GM12878 (cell line): ENCODE data around the gene HTATIP2.

Experiments
- CREB1 ChIP-seq: IDR thresholded peaks from 2 replicates; pipeline ENCODE4 v1.6.1; 2012; ENCODE audit warnings: low read depth, mild to moderate bottlenecking, inconsistent platforms
- GABPA ChIP-seq: IDR thresholded peaks from 2 replicates; pipeline ENCODE4 v1.6.1; 2014; ENCODE audit warnings: antibody characterized with exemption, low read depth, mild to moderate bottlenecking, inconsistent platforms
- IKZF1 ChIP-seq: fragments of 450-650 bp; conservative IDR thresholded peaks from 2 replicates; pipeline ENCODE4 v1.6.1; 2017; ENCODE audit warnings: antibody characterized with exemption, mild to moderate bottlenecking
- ZNF274 ChIP-seq: IDR thresholded peaks from one replicate; pipeline ENCODE4 v1.8.0; 2011; ENCODE audit not compliant: insufficient read length, insufficient read depth
- TF ChIP-seq, protein P1 (sequence below): IDR thresholded peaks from 2 replicates; pipeline ENCODE4 v1.6.1; 2012; ENCODE audit warnings: mild to moderate bottlenecking, low read depth, low read length
- TF ChIP-seq, protein P2 (sequence below), 3 experiments: IDR thresholded peaks in 2 of 3; conservative IDR thresholded peaks in 1 of 3; 2 replicates each; pipeline ENCODE4 v1.5.1; 2011; ENCODE audit warnings: low read depth in 3 of 3, low read length in 3 of 3, mild to moderate bottlenecking in 3 of 3, control low read depth in 2 of 3, moderate library complexity in 2 of 3, inconsistent platforms in 1 of 3, mixed read lengths in 1 of 3; ENCODE audit not compliant: control insufficient read depth in 2 of 3, insufficient read depth in 1 of 3; ENCODE audit errors: extremely low read depth in 1 of 3

GRCh38 chr11:20397281-20397680 lies 33.8 kb downstream of the HTATIP2 start:
- TF ChIP-seq ZNF274 (no peak), GABPA (no peak), IKZF1 (no peak), CREB1 (no peak)
- TF ChIP-seq, protein P1, sequence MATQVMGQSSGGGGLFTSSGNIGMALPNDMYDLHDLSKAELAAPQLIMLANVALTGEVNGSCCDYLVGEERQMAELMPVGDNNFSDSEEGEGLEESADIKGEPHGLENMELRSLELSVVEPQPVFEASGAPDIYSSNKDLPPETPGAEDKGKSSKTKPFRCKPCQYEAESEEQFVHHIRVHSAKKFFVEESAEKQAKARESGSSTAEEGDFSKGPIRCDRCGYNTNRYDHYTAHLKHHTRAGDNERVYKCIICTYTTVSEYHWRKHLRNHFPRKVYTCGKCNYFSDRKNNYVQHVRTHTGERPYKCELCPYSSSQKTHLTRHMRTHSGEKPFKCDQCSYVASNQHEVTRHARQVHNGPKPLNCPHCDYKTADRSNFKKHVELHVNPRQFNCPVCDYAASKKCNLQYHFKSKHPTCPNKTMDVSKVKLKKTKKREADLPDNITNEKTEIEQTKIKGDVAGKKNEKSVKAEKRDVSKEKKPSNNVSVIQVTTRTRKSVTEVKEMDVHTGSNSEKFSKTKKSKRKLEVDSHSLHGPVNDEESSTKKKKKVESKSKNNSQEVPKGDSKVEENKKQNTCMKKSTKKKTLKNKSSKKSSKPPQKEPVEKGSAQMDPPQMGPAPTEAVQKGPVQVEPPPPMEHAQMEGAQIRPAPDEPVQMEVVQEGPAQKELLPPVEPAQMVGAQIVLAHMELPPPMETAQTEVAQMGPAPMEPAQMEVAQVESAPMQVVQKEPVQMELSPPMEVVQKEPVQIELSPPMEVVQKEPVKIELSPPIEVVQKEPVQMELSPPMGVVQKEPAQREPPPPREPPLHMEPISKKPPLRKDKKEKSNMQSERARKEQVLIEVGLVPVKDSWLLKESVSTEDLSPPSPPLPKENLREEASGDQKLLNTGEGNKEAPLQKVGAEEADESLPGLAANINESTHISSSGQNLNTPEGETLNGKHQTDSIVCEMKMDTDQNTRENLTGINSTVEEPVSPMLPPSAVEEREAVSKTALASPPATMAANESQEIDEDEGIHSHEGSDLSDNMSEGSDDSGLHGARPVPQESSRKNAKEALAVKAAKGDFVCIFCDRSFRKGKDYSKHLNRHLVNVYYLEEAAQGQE: no peak
- TF ChIP-seq, protein P2, sequence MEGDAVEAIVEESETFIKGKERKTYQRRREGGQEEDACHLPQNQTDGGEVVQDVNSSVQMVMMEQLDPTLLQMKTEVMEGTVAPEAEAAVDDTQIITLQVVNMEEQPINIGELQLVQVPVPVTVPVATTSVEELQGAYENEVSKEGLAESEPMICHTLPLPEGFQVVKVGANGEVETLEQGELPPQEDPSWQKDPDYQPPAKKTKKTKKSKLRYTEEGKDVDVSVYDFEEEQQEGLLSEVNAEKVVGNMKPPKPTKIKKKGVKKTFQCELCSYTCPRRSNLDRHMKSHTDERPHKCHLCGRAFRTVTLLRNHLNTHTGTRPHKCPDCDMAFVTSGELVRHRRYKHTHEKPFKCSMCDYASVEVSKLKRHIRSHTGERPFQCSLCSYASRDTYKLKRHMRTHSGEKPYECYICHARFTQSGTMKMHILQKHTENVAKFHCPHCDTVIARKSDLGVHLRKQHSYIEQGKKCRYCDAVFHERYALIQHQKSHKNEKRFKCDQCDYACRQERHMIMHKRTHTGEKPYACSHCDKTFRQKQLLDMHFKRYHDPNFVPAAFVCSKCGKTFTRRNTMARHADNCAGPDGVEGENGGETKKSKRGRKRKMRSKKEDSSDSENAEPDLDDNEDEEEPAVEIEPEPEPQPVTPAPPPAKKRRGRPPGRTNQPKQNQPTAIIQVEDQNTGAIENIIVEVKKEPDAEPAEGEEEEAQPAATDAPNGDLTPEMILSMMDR (IDR thresholded peaks at IDR 0.05 in 2 of 3, conservative IDR thresholded peaks at IDR 0.05 in 1 of 3; ENCODE audit: control insufficient read depth in 2 of 3, extremely low read depth in 1 of 3, insufficient read depth in 1 of 3, low read depth in 3 of 3, low read length in 3 of 3): peak; percentile 52 to 67 (median 56)
